ENCODE results near the gene COL12A1. TPM values are rescaled to one million over a fixed set of nuclear protein-coding genes. Genes with fewer than 3 reads are reported as not detected.

COL12A1 gene
- total RNA-seq, 4 donors from 2014 or later, result 216 to 534 (median 359) TPM

GRCh38 chr6:75235271-75235670, 29.4 kb upstream of the COL12A1 start:
- TF ChIP-seq CTCF (IDR thresholded peaks at IDR 0.05; ENCODE audit: low read depth), result no peak

- TF ChIP-seq CTCF (IDR thresholded peaks at IDR 0.05; ENCODE audit: low read depth), result no peak
Observed at GRCh38 chr6:75234126-75234865, 28.4 kb upstream of the COL12A1 start.

DNA sequence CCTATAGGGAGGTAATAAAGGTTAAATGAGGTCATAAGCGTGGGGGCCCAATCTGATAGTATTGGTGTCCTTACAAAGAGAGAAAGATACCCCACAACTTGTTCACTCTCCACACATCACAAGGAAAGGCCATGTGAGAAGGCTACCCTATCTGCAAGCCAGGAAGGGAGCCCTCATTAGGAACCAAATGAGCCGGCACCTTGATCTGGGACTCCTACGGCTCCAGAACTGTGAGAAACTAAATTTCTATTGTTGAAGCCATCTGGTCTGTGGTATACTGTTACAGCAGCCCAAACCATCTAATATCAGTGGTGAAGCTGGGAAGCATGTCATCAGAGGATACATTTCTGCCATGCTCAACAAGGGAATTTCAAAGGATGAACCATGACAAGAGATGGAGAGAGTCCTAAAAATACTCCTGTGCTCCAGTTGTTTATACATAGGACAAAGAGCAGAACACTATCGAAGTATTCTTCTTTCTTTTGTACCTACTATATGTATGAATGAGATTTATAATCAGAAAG, 27.3 kb upstream of the COL12A1 start:
- no peak for TF ChIP-seq CTCF (IDR thresholded peaks at IDR 0.05; ENCODE audit: low read depth)

GRCh38 chr6:75230484-75231325, 24.9 kb upstream of the COL12A1 start:
- no peak for TF ChIP-seq CTCF (IDR thresholded peaks at IDR 0.05; ENCODE audit: low read depth)

DNA sequence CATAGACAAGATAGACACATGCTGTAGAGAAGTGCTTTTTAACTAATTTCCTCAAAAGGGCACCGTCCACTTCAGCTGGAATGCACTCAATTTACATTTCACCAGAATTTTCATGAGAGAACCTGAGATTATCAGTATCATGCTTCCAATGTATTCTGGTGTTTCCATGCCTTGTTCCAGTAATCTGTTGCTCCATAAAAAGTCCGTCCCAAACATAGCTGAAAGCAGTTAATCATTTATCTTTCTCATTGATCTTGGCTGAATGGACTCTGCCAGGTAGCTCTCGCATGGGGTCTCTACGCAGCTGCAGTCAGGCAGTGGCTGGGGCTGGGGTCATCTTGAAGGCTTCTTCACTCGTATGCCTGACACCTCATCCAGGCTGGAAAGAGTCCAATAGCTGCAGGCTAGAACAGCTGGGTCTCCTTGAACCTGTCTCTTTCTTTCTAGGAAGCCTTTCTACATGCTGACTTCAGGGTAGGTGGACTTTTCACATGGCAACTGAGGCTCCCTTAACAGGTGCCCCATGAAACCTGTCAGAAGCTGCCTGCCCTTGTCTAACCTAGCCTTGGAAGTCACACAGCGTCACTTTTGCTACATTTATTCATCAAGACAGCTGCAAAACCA, 18.6 kb upstream of the COL12A1 start:
- no peak for TF ChIP-seq CTCF (IDR thresholded peaks at IDR 0.05; ENCODE audit: low read depth)

GRCh38 chr6:75223428-75223827, 17.6 kb upstream of the COL12A1 start:
- TF ChIP-seq CTCF (IDR thresholded peaks at IDR 0.05; ENCODE audit: low read depth), result no peak

DNA sequence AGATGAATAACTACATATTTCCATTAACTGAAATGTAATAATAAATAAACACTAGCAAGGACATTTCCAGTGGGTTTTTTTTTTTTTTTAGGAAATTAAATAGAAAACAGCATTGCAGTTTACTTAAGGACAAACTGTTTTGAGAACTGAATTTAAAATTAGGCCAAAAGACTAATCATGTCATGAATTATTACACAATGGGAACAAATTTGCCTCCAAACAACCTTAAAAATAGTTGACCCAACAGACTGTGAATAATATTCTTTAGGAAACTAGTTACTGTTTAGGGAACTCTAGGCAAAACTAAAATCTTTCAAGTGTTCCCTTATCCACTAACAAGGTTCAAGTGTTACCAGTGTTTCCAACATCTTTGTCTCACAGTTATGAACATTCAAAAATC, 16.4 kb upstream of the COL12A1 start:
- no peak for TF ChIP-seq CTCF (IDR thresholded peaks at IDR 0.05; ENCODE audit: low read depth)
